ENCODE measurements around the gene GRAMD1B.

- TF ChIP-seq, protein P1, sequence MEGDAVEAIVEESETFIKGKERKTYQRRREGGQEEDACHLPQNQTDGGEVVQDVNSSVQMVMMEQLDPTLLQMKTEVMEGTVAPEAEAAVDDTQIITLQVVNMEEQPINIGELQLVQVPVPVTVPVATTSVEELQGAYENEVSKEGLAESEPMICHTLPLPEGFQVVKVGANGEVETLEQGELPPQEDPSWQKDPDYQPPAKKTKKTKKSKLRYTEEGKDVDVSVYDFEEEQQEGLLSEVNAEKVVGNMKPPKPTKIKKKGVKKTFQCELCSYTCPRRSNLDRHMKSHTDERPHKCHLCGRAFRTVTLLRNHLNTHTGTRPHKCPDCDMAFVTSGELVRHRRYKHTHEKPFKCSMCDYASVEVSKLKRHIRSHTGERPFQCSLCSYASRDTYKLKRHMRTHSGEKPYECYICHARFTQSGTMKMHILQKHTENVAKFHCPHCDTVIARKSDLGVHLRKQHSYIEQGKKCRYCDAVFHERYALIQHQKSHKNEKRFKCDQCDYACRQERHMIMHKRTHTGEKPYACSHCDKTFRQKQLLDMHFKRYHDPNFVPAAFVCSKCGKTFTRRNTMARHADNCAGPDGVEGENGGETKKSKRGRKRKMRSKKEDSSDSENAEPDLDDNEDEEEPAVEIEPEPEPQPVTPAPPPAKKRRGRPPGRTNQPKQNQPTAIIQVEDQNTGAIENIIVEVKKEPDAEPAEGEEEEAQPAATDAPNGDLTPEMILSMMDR (IDR thresholded peaks at IDR 0.05) = no peak
- no peak for TF ChIP-seq POLR2A (IDR thresholded peaks at IDR 0.05)
These were observed 150.1 kb downstream of the GRAMD1B start for GRCh38 chr11:123580137-123580536.
